Mammary epithelial cell (primary cell): ENCODE results near the gene CREB3L2.

Experiments used
- EZH2 ChIP-seq: IDR thresholded peaks from 2 replicates; pipeline ENCODE4 v1.6.1; 2012; ENCODE audit warnings: low read length, inconsistent platforms, borderline replicate concordance
- TF ChIP-seq, protein P1 (sequence below), 2 donors: IDR thresholded peaks in 1 of 2; conservative IDR thresholded peaks in 1 of 2; 2 replicates each; pipeline ENCODE4 v1.5.1; 2011 to 2012; ENCODE audit warnings: inconsistent platforms in 2 of 2, low read length in 2 of 2, mild to moderate bottlenecking in 2 of 2, control low read depth in 1 of 2, low read depth in 1 of 2; ENCODE audit not compliant: insufficient read depth in 1 of 2; ENCODE audit errors: extremely low read depth in 1 of 2

DNA sequence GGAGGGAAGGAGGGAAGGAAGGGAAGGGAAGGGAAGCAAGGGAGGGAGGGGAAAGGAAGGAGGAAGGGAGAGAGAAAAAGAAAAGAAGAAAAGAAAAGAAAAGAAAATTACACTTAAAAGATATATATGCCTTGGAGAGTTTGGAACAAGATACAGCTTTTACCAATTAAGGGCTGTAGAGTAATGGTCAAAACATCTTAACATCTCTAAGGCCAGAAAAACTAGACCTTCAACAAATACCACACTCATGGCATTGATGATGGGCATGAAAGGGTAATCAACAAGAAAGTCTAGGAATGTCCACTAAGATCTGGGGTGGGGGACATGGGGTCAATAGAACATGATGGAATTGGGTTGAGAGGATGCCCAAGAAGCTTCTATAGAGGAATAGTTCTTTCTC lies 74.5 kb downstream of the CREB3L2 start:
- TF ChIP-seq, protein P1, sequence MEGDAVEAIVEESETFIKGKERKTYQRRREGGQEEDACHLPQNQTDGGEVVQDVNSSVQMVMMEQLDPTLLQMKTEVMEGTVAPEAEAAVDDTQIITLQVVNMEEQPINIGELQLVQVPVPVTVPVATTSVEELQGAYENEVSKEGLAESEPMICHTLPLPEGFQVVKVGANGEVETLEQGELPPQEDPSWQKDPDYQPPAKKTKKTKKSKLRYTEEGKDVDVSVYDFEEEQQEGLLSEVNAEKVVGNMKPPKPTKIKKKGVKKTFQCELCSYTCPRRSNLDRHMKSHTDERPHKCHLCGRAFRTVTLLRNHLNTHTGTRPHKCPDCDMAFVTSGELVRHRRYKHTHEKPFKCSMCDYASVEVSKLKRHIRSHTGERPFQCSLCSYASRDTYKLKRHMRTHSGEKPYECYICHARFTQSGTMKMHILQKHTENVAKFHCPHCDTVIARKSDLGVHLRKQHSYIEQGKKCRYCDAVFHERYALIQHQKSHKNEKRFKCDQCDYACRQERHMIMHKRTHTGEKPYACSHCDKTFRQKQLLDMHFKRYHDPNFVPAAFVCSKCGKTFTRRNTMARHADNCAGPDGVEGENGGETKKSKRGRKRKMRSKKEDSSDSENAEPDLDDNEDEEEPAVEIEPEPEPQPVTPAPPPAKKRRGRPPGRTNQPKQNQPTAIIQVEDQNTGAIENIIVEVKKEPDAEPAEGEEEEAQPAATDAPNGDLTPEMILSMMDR (conservative IDR thresholded peaks at IDR 0.05 in 1 of 2, IDR thresholded peaks at IDR 0.05 in 1 of 2; ENCODE audit: extremely low read depth in 1 of 2, insufficient read depth in 1 of 2, low read depth in 1 of 2, low read length in 2 of 2), result no peak
- TF ChIP-seq EZH2, result no peak
